SU-DHL-6 (cell line): ENCODE results near the gene UBE4B.

Source experiments
- H2AFZ ChIP-seq: fragments of 200-600 bp; sonication (generic); 2 replicates; pipeline ENCODE4 v1.6.1; 2014; ENCODE audit warnings: low read depth, mild to moderate bottlenecking, moderate library complexity, mixed read lengths, antibody characterized with exemption, low read length; ENCODE audit not compliant: severe bottlenecking
- H3F3A ChIP-seq: fragments of 200-600 bp; shearing (Covaris generic); 2 replicates; pipeline ENCODE4 v1.6.0; 2016; ENCODE audit warnings: antibody characterized with exemption, mild to moderate bottlenecking; ENCODE audit not compliant: insufficient read depth
- H3K27ac ChIP-seq: fragments of 200-600 bp; sonication (generic); 2 replicates; pipeline ENCODE4 v1.5.1; 2016; ENCODE audit warnings: low read depth, mild to moderate bottlenecking, low read length, moderate library complexity, mixed read lengths
- H3K27me3 ChIP-seq: fragments of 200-600 bp; sonication (generic), shearing (Covaris generic); 2 replicates; pipeline ENCODE4 v1.6.0; 2014; ENCODE audit warnings: mild to moderate bottlenecking, low read length
- H3K36me3 ChIP-seq: fragments of 200-600 bp; sonication (generic); 2 replicates; pipeline ENCODE4 v1.6.1; 2014; ENCODE audit warnings: mild to moderate bottlenecking, low read length, mixed read lengths
- H3K4me2 ChIP-seq: fragments of 300-600, 200-600 bp; shearing (Covaris generic), sonication (generic); 2 replicates; pipeline ENCODE4 v1.6.0; 2014; ENCODE audit warnings: low read length, low read depth, mild to moderate bottlenecking; ENCODE audit not compliant: poor library complexity, severe bottlenecking
- H3K4me3 ChIP-seq: fragments of 200-600 bp; sonication (generic); 2 replicates; pipeline ENCODE4 v1.5.1; 2014; ENCODE audit warnings: antibody characterized with exemption, low read length, mild to moderate bottlenecking, mixed read lengths; ENCODE audit not compliant: insufficient read depth, poor library complexity, severe bottlenecking
- H3K79me2 ChIP-seq: fragments of 200-600 bp; sonication (generic); 2 replicates; pipeline ENCODE4 v1.6.1; 2014; ENCODE audit warnings: mild to moderate bottlenecking, low read length, moderate library complexity; ENCODE audit not compliant: insufficient read depth
- H3K9ac ChIP-seq: fragments of 200-600 bp; sonication (generic); 2 replicates; pipeline ENCODE4 v1.7.0; 2014; ENCODE audit warnings: mild to moderate bottlenecking, low read length
- H3K9me2 ChIP-seq: fragments of 200-600 bp; sonication (generic); replicated peaks from 2 replicates; pipeline ENCODE4 v1.6.1; 2014; ENCODE audit warnings: low read length; ENCODE audit not compliant: insufficient read depth
- H3K9me3 ChIP-seq: fragments of 200-600 bp; sonication (generic); 2 replicates; pipeline ENCODE4 v1.6.1; 2014; ENCODE audit warnings: low read length, mixed read lengths; ENCODE audit not compliant: insufficient read depth
- H4K20me1 ChIP-seq: fragments of 200-600 bp; sonication (generic); 2 replicates; pipeline ENCODE4 v1.6.1; 2014; ENCODE audit warnings: low read depth, mild to moderate bottlenecking, antibody characterized with exemption, low read length, moderate library complexity, mixed read lengths
- EZH2phosphoT487 ChIP-seq: fragments of 200-600 bp; sonication (generic), shearing (Covaris generic); conservative IDR thresholded peaks from 2 replicates; pipeline ENCODE4 v1.6.1; 2018; ENCODE audit warnings: mild to moderate bottlenecking, antibody characterized with exemption, low read length, moderate library complexity, mixed read lengths
- TF ChIP-seq, protein P1 (sequence below): fragments of 200-600 bp; sonication (generic); IDR thresholded peaks from one replicate; pipeline ENCODE4 v1.5.1; 2017; ENCODE audit warnings: antibody characterized with exemption, mild to moderate bottlenecking, low read length, moderate library complexity; ENCODE audit not compliant: insufficient read depth, poor library complexity, severe bottlenecking

UBE4B gene

GRCh38 chr1:10031461-10031860 lies 1.3 kb upstream of the UBE4B start:
- Histone ChIP-seq H3K36me3 (no peaks in the 10 kb centered on the region), H2AFZ (no peak overlapping the region), H3K4me3 (no peak overlapping the region), H3K79me2 (peaks cover 27% of the 10 kb centered on the region), H3K27me3 (no peaks in the 10 kb centered on the region), H3K9me3 (no peaks in the 10 kb centered on the region), H3K4me2 (no peak overlapping the region), H3F3A (no peaks in the 10 kb centered on the region), H3K9me2 (no peaks in the 10 kb centered on the region), H4K20me1 (no peaks in the 10 kb centered on the region), H3K9ac (no peak overlapping the region), H3K27ac (no peak overlapping the region)
- TF ChIP-seq, protein P1, sequence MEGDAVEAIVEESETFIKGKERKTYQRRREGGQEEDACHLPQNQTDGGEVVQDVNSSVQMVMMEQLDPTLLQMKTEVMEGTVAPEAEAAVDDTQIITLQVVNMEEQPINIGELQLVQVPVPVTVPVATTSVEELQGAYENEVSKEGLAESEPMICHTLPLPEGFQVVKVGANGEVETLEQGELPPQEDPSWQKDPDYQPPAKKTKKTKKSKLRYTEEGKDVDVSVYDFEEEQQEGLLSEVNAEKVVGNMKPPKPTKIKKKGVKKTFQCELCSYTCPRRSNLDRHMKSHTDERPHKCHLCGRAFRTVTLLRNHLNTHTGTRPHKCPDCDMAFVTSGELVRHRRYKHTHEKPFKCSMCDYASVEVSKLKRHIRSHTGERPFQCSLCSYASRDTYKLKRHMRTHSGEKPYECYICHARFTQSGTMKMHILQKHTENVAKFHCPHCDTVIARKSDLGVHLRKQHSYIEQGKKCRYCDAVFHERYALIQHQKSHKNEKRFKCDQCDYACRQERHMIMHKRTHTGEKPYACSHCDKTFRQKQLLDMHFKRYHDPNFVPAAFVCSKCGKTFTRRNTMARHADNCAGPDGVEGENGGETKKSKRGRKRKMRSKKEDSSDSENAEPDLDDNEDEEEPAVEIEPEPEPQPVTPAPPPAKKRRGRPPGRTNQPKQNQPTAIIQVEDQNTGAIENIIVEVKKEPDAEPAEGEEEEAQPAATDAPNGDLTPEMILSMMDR = no peak
- TF ChIP-seq EZH2phosphoT487 = no peak

DNA sequence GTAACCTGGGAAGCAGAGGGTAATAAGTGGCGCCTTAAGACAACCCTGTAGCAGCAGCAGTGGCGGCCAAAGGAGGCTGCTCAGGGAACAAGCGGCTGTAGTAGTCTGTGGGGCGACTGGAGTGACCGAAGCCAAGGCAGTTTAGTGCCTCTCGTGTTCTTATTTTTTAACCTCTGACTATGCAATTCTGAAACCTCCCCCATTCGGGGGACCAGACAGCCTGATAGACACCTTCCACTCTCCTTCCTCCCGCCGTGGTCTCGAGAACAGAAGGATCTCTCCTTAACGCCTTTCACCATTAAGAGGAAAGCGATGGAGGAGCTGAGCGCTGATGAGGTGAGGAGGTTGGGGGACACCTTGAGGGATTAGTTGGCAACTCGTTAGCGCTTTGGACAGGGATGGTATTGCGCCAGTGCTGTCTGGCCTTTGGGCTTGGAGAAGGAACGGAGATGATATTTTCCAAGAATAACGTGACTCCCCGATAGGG lies 644 bp downstream of the UBE4B start:
- H3K27me3 ChIP-seq = no peaks in the 10 kb centered on the region
- H3K36me3 ChIP-seq = no peaks in the 10 kb centered on the region
- H3K9me3 ChIP-seq = no peaks in the 10 kb centered on the region
- H3K27ac ChIP-seq = peak overlapping the region; percentile 42
- no peaks in the 10 kb centered on the region for H3K9me2 ChIP-seq
- no peaks in the 10 kb centered on the region for H4K20me1 ChIP-seq
- H3K4me3 ChIP-seq = peak overlapping the region; percentile 86
- peak overlapping the region; percentile 93 for H3K4me2 ChIP-seq
- H3K9ac ChIP-seq = peak overlapping the region; percentile 81
- no peak for TF ChIP-seq EZH2phosphoT487
- H3F3A ChIP-seq = no peaks in the 10 kb centered on the region
- peak overlapping the region; percentile 97 for H2AFZ ChIP-seq
- peaks cover 29% of the 10 kb centered on the region for H3K79me2 ChIP-seq

DNA sequence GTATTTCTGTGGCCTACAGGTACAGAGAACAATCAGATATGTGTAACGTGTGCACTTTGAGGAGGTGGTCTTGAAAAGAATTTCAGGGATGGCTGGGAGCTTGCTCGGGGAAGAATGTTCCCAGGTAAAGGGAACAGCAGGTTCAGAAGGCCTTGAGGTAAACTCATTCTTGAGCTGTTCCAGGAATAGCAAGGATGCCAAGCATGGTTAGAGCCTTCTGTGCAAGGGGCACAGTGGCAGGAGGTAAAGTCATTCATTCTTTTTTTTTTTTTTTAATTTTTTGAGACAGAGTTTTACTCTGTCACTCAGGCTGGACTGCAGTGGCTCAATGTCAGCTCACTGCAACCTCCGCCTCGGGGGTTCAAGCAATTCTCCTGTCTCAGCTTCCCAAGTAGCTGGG lies 10.0 kb downstream of the UBE4B start:
- H3K27me3 ChIP-seq = no peaks in the 10 kb centered on the region
- no peak overlapping the region for H3K4me2 ChIP-seq
- no peaks in the 10 kb centered on the region for H4K20me1 ChIP-seq
- no peaks in the 10 kb centered on the region for H3K36me3 ChIP-seq
- peaks cover 27% of the 10 kb centered on the region for H3K79me2 ChIP-seq
- no peak overlapping the region for H3K27ac ChIP-seq
- H2AFZ ChIP-seq = no peak overlapping the region
- H3K9me2 ChIP-seq = no peaks in the 10 kb centered on the region
- H3K9me3 ChIP-seq = no peaks in the 10 kb centered on the region
- H3K9ac ChIP-seq = no peak overlapping the region
- no peak overlapping the region for H3K4me3 ChIP-seq
- TF ChIP-seq EZH2phosphoT487 = no peak
- TF ChIP-seq, protein P1 = no peak
- no peaks in the 10 kb centered on the region for H3F3A ChIP-seq

DNA sequence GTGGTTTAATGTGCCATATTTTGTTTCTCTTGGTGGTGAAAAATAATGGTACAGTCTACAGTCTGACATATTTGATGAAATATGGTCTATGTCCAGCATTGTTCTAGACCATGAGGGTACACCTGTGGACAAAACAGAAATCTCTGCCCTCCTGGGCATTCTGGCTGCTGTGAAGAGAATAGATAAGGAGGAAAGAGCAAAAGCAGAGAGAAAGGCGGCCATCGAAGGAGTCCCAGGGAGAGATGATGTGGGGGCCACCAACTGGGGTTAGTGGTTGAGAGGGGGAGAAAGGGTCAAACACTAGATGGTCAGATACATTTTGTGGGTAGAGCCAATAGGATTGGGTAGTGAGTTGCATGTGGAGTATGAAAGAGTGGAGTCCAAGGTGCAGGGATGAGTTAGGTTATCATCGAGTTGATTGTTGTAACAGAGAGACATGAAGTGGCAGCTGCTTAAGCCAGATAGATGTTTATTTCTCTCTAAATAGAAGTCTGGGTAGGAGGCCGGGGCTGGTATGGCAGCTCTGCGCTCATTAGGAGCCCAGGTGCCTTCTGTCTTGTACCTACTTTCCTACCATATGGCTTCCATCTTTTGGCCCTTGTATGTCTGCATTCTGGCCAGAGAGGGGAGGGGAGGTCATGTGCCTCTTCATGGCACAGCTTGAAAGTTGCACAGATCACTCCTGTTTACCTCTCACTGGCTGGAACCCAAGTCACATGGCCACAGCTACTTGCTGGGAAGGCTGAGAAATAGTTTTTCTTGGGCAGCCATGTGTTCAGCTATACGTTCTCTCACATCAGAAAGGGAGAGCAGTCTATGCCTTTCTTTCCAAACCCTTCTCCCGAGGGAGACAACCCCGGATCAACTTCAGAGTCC lies 13.0 kb downstream of the UBE4B start:
- Histone ChIP-seq H3K4me3 (no peak overlapping the region), H3K9me2 (no peaks in the 10 kb centered on the region), H3K36me3 (no peaks in the 10 kb centered on the region), H3K4me2 (no peak overlapping the region), H3F3A (no peaks in the 10 kb centered on the region), H3K9ac (no peak overlapping the region), H3K9me3 (no peaks in the 10 kb centered on the region), H3K79me2 (peaks cover 39% of the 10 kb centered on the region), H3K27me3 (no peaks in the 10 kb centered on the region), H3K27ac (no peak overlapping the region), H4K20me1 (no peaks in the 10 kb centered on the region), H2AFZ (no peak overlapping the region)
- TF ChIP-seq, protein P1 = no peak
- TF ChIP-seq EZH2phosphoT487 = no peak
